Stimulated activated CD4-positive, alpha-beta T cell treated with anti-CD3 and anti-CD28 coated beads, TNF-alpha, amount 100 ng/mL, for 48 hours (primary cell): ENCODE measurements around the gene TEX53.
A peak's percentile ranks its signal among the peaks of the same experiment; 100 is the strongest.

Experiments
- DNase-seq, 3 donors: peaks; one replicate each; pipeline ENCODE4 v3.0.0-alpha.2; 2020; ENCODE audit warnings: low read depth in 3 of 3

Gene TEX53

DNA sequence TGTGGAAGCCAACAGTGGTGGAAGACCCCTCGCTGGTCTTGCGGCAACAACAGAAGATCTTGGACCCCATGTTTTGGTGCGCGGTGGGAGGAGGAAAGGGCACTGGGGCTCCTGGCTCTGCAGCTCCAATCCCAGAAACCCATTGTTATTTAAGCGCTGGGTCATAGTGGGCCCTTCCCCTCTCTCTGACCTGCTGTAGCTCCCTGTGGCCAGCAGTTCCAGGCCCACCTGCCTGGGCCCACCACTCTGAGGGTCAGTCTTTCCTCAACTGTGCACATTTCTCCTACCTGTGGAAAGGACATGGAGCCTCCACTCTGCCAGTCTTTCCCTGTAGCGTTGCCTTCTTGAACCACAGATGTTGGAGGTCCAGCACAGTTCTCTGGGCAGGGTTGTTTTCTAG is at the start of gene TEX53:
Gene TEX53, minus strand, starts transcription at position 101 of the 400 bp plus-strand sequence. Its CDS starts 31 bp downstream, at position 70.
- DNase-seq, result no peak

DNA sequence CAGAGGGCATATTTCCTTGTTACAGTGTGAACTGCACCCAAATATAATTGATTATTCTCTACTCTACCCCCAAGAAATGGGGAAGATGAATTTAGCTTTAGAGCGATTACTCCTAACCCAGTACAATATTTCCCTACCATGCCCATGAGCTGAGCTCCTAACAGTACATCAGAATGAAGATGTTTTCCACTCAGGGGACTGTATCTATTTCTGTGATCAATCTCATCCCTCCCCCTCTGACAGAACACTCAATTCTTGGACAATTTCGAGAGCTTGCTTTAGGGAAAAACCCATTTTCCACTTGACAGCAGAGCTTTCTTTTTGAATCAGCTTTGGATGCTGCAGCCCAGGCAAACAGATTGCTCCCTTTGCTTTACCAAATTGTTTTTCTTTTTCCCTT is 49.1 kb upstream of the TEX53 start:
- DNase-seq, result no peak

DNA sequence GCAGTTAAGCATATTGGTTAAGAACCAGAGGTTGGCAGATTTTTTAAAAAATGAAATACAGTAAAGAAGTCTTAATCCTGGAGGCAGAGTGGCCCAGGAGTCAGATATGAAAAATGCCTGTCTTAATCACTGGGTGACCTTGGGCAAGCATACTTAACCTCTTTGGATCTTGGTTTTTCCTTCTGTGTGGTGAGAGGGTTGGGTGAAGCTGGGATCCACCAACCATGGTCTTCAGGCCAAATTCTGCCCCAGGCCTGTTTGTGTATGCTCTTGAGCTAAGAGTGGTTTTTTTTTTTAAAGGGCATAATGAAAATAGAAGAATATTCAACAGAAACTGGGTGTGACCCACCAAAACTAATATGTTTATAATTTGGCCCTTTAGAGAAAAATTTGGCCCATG is 44.4 kb upstream of the TEX53 start:
- DNase-seq, result no peak

DNA sequence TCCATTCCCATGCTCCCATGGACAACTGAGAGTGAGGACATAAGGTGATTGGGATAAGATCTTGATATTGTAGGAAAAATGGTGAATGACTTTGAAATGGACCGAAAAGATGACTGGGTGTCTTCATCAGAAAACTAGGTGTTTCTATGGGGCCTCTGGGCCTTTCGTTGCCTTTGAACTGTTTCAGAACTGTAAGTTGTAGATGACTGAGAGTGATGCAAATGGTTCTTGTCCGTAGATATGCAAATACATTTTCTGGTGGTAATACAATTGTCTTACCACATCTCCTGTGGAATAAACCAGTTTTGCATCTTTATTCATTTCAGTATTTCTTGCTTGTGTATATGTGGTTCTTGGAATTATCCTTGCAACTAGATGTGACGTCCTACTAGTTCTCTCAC is 40.3 kb upstream of the TEX53 start:
- peak in 1 of 3 donors; percentile 46 for DNase-seq

DNA sequence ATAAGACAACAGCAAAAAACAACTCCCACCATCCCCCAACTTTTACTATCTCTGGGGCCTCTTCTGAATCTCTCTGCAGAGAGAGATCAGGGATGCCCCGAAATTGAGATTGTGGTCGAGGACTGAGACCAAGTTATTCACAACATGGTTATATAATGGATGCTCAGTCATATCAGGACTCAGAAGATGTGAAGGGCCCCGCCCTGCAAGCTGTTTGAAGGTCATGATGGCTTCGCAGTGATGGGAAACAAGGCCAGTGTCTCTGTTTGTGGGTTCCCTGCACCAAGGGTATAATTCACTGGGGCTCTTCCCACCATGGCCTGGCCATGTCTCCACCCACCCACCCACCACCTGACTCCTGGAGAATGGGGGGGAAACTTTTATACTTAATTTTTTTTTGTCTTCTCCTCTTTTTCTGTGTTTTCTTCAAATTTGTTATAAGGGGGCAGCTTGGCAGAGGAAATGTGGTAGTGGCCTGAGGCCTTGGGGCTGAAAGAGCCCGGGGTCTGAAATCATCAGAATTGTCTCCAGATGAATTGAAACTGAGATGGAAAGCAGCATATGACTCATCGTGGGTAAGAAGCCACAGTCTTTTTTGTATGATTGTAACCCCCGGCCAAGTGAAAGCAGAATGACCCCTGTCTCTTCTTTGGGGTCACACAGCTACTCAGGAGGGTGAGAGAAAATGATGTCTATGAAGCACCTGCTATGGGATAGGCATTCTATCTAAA is 39.4 kb upstream of the TEX53 start:
- peak in 2 of 3 donors; percentile 55 to 77 for DNase-seq

DNA sequence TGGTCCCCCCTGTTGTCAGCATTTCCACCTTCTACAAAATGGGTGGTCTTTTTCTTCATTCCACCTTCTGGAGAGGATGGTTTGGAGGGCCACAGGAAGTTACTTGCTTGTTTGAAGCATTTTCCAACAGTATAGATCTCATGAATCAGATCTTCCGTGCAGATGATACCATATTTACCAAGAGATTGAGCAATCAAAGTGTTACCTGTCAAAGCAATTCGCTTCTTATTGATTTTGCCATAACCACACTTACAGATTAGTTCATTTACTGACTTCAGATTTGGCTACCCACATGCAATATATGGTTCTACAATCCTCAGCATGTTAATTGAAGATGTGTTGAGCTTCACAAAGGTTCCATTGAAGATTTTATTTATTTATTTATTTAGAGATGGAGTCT is 38.3 kb upstream of the TEX53 start:
- DNase-seq, result no peak

DNA sequence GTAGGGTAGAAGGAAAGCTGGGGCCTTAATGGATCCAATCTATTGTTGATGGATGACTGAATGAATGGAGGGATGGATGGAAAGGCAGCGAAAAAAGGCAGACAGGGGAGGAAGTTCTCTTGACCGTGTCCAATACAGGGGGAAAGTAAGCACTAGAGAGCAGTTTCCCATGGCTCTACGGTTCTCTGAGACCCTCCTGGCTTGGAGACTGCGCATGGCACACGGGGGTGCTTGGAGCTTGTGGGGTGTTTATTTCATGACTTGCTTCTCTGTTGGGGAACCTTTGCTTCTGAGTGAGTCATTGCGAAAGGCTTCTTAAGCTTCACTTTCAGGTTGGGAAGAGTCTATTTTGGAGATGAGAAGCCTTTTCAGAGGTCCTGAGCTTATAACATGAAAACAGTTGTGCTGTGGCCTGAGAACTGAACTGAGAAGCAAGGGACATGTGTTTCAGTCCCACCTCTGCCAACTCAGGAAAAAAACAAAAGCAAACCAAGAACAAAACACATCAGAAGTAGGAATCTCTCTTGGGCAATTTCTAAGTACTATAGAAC is 37.2 kb upstream of the TEX53 start:
- DNase-seq, result no peak

DNA sequence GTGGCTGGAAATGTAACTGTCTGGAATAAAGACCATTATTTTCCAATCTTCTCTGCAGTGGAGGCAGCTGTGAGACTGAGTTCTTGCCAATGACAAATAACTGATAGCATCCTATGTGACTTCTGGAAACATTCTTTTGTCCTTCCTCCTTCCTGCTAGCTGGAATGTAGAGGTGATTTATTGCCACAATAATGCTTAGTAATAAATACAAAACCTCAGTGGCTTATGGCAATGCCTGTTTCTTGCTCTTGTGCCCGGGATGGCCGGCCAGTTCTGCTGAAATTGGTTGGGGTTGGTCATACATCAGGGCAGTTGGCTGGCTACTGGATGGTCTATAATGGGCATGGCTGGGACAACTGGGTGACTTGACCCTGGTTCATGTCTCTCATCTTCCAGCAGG is 36.5 kb upstream of the TEX53 start:
- no peak for DNase-seq

DNA sequence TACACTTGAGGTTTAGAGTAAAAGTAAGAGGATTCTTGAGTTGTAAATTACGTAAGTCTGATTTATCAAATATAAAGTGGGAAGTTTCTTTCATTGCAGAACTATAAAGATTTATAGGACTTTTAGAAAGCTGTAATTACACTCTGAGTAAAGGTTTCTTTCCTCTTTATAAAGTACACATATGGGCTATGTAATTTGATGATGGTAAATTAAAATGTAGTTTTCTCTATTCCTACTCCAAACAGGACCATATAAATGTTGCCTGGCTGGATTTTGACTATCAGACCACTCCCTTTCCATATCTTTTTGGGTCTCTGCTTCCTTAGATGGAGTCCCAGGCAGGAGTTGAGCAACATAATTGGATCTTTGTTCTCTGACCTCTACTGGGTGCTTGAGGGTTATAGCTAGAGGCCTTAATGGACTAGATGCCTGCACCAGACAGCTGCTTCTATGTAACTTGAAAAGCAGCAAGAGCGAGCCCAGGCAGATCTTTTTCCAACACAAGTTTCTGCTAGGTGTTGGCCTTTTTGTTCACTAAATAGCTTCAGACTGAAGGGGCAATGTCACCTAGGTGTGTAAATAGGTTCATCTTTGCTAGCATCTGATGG is 35.7 kb upstream of the TEX53 start:
- DNase-seq, result no peak

DNA sequence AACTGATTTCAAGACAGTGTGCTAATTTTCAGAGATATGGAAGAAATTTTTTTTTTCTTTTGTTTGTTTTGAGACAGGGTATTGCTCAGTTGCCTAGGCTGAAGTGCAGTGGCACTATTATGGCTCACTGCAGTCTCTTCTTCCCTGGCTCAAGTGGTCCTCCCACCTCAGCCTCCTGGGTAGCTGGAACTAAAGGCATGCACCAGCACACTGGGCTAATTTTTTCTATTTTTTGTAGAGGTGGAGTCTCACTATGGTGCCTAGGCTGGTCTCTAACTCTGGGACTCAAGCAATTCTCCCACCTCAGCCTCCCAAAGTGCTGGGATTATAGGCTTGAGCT is 34.3 kb upstream of the TEX53 start:
- DNase-seq, result no peak

DNA sequence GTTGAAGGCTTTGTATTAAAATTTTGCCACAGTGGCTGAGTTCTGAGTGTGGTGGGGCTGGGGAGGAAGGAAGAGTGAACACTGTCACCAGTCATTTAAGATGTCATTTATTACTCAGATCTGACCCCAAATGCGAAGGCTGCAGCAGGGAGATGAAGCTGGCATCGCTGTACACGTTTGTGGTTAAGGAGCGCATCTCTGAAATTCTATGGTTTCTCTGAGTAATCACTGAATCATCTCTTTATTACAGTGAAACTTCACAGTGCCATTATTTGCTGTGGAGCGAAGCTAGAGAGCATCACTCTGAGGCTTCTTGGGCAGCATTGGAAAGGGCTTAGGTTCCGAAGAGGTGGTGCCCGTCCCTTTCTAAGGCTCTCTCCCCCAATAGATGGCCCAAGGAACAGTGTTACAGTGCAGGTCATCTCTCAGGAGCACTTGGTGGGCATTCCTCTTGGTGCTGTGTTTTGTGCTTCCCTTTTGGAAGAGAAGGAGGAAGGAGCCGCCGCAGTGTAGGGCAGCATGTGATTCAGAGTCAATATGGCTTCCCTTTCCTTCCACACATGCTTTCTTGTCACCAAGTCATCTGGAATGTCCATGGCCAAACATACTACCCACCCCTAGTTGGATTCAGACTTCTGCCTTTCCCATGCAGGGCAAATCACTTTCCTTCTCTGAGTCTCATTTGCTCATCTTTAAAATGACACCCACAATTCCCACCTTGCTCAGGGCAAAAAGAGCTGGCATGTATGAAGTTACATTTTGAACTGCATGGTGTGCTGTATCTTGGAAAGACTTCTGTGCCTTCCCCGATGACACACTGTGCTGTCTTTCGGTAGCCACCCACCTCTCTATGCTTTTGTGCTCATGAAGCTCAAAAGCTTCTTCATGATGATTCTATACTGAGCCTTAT is 33.7 kb upstream of the TEX53 start:
- DNase-seq, result peak in 2 of 3 donors; percentile 53 to 78

DNA sequence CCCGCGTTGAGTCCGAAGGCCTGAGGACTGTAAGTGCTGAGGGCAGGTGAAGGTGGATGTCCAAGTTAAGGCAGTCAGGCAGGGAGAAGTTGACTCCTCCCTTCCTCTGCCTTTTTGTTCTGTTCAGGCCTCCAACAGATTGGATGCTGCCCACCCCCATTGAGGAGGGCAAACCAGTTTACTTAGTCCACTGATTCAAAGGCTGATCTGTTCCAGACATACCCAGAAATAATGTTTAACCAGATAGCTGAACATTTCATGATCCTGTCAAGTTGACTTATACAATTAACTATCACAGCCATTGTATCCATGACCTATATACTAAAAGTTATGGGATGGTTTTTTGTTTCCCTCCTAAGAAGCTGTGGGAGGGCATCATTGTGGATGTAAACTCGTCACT is 32.7 kb upstream of the TEX53 start:
- no peak for DNase-seq

DNA sequence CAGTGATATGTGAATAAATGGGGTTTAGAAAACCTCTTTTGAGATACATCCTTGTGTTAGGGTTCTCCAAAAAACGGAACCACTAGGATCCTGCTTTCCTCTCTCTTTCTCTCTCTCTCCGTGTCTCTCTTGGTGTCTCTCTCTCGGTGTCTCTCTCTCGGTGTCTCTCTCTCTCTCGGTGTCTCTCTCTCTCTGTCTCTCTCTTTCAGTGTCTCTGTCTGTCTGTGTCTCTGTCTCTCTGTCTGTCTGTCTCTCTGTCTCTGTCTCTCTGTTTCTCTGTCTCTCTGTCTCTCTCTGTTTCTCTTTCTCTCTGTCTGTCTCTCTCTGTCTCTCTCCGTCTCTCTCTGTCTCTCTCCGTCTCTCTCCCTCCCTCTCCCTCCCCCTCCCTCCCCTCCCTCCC is 32.2 kb upstream of the TEX53 start:
- DNase-seq, result no peak

DNA sequence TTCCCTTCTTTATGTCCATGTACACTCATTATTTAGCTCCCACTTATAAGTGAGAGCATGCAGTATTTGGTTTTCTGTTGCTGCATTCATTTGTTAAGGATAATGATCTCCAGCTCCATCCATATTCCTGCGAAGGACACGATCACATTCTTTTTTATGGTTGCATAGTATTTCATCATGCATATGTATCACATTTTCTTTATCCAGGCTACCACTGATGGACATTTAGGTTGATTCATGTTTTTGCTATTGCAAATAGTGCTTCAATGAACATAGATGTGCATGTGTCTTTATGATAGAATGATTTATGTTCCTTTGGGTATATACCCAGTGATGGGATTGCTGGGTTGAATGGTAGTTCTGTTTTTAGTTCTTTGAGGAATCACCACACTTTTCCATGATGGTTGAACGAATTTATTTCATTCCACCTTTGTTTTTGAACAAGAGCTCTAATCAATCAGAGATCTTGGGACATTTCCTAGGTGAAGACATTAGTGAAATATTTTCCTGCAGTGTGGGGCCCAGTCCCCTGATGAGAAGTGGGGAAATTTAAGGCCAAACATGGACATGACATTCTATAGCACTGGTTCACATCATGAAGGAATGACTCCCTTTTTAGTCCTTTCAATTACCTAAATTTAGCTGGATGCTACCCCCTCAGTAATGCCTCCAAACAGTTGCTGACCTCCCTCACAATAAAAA is 31.5 kb upstream of the TEX53 start:
- DNase-seq, result no peak

DNA sequence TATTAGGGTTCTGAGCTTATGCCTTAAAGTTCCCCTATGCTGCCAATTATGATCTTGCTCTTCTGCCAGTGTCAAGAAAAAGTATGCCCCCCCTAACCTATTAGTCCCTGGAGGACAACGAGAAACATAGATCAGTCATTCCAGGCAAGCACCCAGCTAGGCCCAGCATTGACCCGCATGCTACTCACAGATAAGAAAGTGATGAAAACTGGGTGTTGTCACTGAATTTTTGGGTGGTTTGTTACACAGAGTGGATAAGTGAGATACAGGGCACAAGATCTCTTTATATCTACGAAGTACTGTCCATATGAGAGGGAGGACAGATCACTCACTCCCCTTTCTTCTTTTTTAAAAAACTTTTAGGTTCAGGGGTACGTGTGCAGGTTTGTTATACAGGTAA is 30.8 kb upstream of the TEX53 start:
- DNase-seq, result no peak

DNA sequence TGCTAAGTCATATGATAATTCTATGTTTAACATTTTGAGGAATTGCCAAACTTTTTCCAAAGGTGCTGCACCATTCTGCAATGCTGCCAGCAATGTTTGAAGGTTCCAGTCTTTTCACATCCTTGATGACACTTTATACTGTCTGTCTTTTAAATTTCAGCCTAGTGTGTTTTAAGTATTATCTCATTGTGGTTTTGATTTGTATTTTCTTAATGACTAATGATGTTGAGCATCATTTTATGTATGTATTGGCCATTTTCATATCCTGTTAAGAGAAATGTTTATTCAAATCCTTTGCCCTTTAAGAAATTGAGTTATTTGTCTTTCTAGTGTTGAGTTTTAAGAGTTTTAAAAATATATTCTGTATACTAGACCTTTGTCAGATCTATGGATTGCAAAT is 29.4 kb upstream of the TEX53 start:
- DNase-seq, result no peak

DNA sequence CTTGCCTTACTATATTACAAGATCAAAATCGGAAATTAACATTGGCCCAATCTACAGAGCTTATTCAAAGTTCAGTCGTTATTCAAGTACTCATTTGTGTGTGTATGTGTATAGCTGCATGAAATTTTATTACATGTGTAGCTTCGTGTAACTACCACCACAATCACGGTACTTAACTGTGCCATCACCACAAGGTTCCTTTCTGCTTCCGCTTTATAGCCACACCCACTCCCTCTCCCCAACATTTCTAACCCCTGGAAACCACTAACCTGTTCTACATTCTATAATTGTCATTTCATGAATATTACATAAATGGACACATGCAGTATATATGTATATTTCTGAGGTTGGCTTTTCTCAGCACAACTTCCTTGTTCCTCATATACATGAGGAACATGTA is 28.3 kb upstream of the TEX53 start:
- no peak for DNase-seq

DNA sequence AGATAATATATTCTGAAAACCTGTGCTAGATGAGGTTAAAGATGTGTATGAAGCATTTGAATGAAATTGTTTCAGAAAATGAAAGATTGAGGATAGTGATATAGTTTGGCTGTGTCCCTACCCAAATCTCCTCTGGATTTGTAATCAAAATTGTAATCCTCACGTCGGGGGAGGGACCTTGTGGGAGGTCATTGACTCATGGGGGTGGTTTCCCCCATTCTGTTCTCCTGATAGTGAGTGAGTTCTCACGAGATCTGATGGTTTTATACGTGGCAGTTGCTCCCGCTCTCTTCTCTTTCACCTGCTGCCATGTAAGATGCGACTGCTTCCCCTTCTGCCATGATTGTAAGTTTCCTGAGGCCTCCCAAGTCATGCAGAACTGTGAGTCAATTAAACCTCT is 26.4 kb upstream of the TEX53 start:
- no peak for DNase-seq

DNA sequence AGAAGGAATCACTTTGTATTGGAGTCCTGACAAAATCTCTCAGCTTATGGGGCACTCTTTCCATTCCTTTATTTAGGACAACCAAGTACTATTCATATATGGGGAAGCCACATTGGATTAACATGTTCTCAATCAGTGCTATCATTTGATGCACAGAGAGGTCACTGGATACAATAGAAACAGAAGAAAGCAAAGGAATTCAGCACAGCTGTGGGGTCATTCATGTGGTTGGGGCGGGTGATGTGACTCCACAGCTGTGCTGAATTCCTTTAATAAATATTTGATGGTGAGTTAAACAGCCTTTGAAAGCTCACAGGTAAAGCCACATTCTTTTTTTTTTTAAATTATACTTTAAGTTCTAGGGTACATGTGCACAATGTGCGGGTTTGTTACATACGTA is 25.2 kb upstream of the TEX53 start:
- no peak for DNase-seq

DNA sequence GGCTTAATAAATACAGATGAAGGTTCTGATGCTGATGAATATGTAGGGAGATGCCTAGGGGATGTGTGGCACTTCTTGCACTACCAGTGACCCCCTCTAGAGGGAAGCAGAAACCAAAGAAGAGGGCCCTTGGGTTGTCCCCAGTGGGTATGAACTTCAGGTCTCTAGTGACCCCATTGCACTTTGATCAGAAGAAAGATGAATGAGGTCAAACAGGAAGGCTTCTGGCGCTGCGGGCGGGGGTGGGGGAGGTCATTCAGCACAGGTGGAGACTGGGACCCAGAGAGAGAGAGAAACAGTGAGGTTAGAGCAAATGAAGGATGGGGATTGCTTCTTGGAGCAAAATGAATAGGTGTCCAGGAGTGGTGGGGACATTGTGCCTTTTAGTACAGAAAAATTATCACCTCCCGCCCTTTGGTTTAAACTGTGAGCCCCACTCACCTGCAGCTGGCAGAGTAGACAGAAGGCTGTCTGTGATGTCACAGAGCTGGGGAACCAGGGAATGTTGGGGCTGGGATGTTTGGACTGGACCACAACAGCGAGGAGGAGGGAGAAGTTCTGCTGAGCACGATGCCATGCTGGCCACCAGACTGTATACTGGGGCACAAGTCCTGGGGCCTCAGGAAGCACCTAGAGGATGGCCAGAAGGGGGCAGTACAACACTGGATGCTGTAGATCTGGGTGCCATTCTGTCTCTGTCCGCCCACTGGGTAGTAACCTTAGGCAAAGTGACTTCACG is 24.2 kb upstream of the TEX53 start, which contains the start of gene TEX48:
Gene TEX48, minus strand, starts transcription at position 599 of the 739 bp plus-strand sequence. CDS start 10,469 bp downstream, outside the sequence.
- peak; percentile 72 to 88 (median 76) for DNase-seq
